ENCODE measurements around the gene AGMO. TPM values are rescaled to one million over a fixed set of nuclear protein-coding genes. Genes with fewer than 3 reads are reported as not detected.

Gene AGMO
- total RNA-seq, 1 experiment from 2014 or later: 1.1 TPM

GRCh38 chr7:15498465-15498864 lies 63.4 kb downstream of the AGMO start:
- H3K36me3 ChIP-seq (replicated peaks; ENCODE audit: control insufficient read depth, insufficient read depth, low read length): no peaks in the 10 kb centered on the region
- DNase-seq: no peak
- H3K27me3 ChIP-seq (ENCODE audit: control insufficient read depth, insufficient read depth, low read length): no peaks in the 10 kb centered on the region
- H3K4me3 ChIP-seq (ENCODE audit: insufficient read depth, low read depth, low read length): no peak overlapping the region

GRCh38 chr7:15495170-15495569 lies 66.6 kb downstream of the AGMO start:
- H3K4me3 ChIP-seq (ENCODE audit: insufficient read depth, low read depth, low read length): no peak overlapping the region

GRCh38 chr7:15494711-15495110 lies 67.1 kb downstream of the AGMO start:
- no peaks in the 10 kb centered on the region for H3K36me3 ChIP-seq (replicated peaks; ENCODE audit: control insufficient read depth, insufficient read depth, low read length)

More at GRCh38 chr7:15495170-15495569, 66.6 kb downstream of the AGMO start:
- no peaks in the 10 kb centered on the region for H3K27me3 ChIP-seq (ENCODE audit: control insufficient read depth, insufficient read depth, low read length)
- H3K36me3 ChIP-seq (replicated peaks; ENCODE audit: control insufficient read depth, insufficient read depth, low read length): no peaks in the 10 kb centered on the region
- no peak for DNase-seq

GRCh38 chr7:15491361-15491760 lies 70.5 kb downstream of the AGMO start:
- Histone ChIP-seq H3K4me3 (ENCODE audit: insufficient read depth, low read depth, low read length) (no peak overlapping the region), H3K27me3 (ENCODE audit: control insufficient read depth, insufficient read depth, low read length) (no peaks in the 10 kb centered on the region), H3K36me3 (replicated peaks; ENCODE audit: control insufficient read depth, insufficient read depth, low read length) (no peaks in the 10 kb centered on the region)
- no peak for DNase-seq

More at GRCh38 chr7:15494711-15495110, 67.1 kb downstream of the AGMO start:
- DNase-seq: no peak
- no peaks in the 10 kb centered on the region for H3K27me3 ChIP-seq (ENCODE audit: control insufficient read depth, insufficient read depth, low read length)
- no peak overlapping the region for H3K4me3 ChIP-seq (ENCODE audit: insufficient read depth, low read depth, low read length)

GRCh38 chr7:15490291-15490690 lies 71.5 kb downstream of the AGMO start:
- no peaks in the 10 kb centered on the region for H3K36me3 ChIP-seq (replicated peaks; ENCODE audit: control insufficient read depth, insufficient read depth, low read length)
- no peaks in the 10 kb centered on the region for H3K27me3 ChIP-seq (ENCODE audit: control insufficient read depth, insufficient read depth, low read length)
- H3K4me3 ChIP-seq (ENCODE audit: insufficient read depth, low read depth, low read length): no peak overlapping the region
- DNase-seq: no peak

GRCh38 chr7:15489861-15490260 lies 72.0 kb downstream of the AGMO start:
- Histone ChIP-seq H3K4me3 (ENCODE audit: insufficient read depth, low read depth, low read length) (no peak overlapping the region), H3K27me3 (ENCODE audit: control insufficient read depth, insufficient read depth, low read length) (no peaks in the 10 kb centered on the region), H3K36me3 (replicated peaks; ENCODE audit: control insufficient read depth, insufficient read depth, low read length) (no peaks in the 10 kb centered on the region)
- no peak for DNase-seq

GRCh38 chr7:15489383-15489782 lies 72.4 kb downstream of the AGMO start:
- H3K27me3 ChIP-seq (ENCODE audit: control insufficient read depth, insufficient read depth, low read length): no peaks in the 10 kb centered on the region
- H3K36me3 ChIP-seq (replicated peaks; ENCODE audit: control insufficient read depth, insufficient read depth, low read length): no peaks in the 10 kb centered on the region
- no peak overlapping the region for H3K4me3 ChIP-seq (ENCODE audit: insufficient read depth, low read depth, low read length)
- no peak for DNase-seq

GRCh38 chr7:15488401-15488800 lies 73.4 kb downstream of the AGMO start:
- Histone ChIP-seq H3K27me3 (ENCODE audit: control insufficient read depth, insufficient read depth, low read length) (no peaks in the 10 kb centered on the region), H3K36me3 (replicated peaks; ENCODE audit: control insufficient read depth, insufficient read depth, low read length) (no peaks in the 10 kb centered on the region), H3K4me3 (ENCODE audit: insufficient read depth, low read depth, low read length) (no peak overlapping the region)
- no peak for DNase-seq

GRCh38 chr7:15487896-15488295 lies 73.9 kb downstream of the AGMO start:
- DNase-seq: no peak
- Histone ChIP-seq H3K27me3 (ENCODE audit: control insufficient read depth, insufficient read depth, low read length) (no peaks in the 10 kb centered on the region), H3K4me3 (ENCODE audit: insufficient read depth, low read depth, low read length) (no peak overlapping the region), H3K36me3 (replicated peaks; ENCODE audit: control insufficient read depth, insufficient read depth, low read length) (no peaks in the 10 kb centered on the region)

GRCh38 chr7:15485998-15486397 lies 75.8 kb downstream of the AGMO start:
- Histone ChIP-seq H3K36me3 (replicated peaks; ENCODE audit: control insufficient read depth, insufficient read depth, low read length) (no peaks in the 10 kb centered on the region), H3K27me3 (ENCODE audit: control insufficient read depth, insufficient read depth, low read length) (no peaks in the 10 kb centered on the region), H3K4me3 (ENCODE audit: insufficient read depth, low read depth, low read length) (no peak overlapping the region)
- no peak for DNase-seq

GRCh38 chr7:15485431-15485830 lies 76.4 kb downstream of the AGMO start:
- H3K36me3 ChIP-seq (replicated peaks; ENCODE audit: control insufficient read depth, insufficient read depth, low read length): no peaks in the 10 kb centered on the region
- no peak overlapping the region for H3K4me3 ChIP-seq (ENCODE audit: insufficient read depth, low read depth, low read length)
- DNase-seq: no peak

GRCh38 chr7:15481132-15481531 lies 80.7 kb downstream of the AGMO start:
- Histone ChIP-seq H3K4me3 (ENCODE audit: insufficient read depth, low read depth, low read length) (no peak overlapping the region), H3K27me3 (ENCODE audit: control insufficient read depth, insufficient read depth, low read length) (no peaks in the 10 kb centered on the region), H3K36me3 (replicated peaks; ENCODE audit: control insufficient read depth, insufficient read depth, low read length) (no peaks in the 10 kb centered on the region)
- DNase-seq: no peak

More at GRCh38 chr7:15485431-15485830, 76.4 kb downstream of the AGMO start:
- no peaks in the 10 kb centered on the region for H3K27me3 ChIP-seq (ENCODE audit: control insufficient read depth, insufficient read depth, low read length)

- no peaks in the 10 kb centered on the region for H3K36me3 ChIP-seq (replicated peaks; ENCODE audit: control insufficient read depth, insufficient read depth, low read length)
- no peak overlapping the region for H3K4me3 ChIP-seq (ENCODE audit: insufficient read depth, low read depth, low read length)
- DNase-seq: no peak
- no peaks in the 10 kb centered on the region for H3K27me3 ChIP-seq (ENCODE audit: control insufficient read depth, insufficient read depth, low read length)
Observed at GRCh38 chr7:15478401-15478800, 83.4 kb downstream of the AGMO start.

GRCh38 chr7:15476531-15476918 lies 85.3 kb downstream of the AGMO start:
- no peak for DNase-seq
- H3K36me3 ChIP-seq (replicated peaks; ENCODE audit: control insufficient read depth, insufficient read depth, low read length): no peaks in the 10 kb centered on the region
- no peak overlapping the region for H3K4me3 ChIP-seq (ENCODE audit: insufficient read depth, low read depth, low read length)
- no peaks in the 10 kb centered on the region for H3K27me3 ChIP-seq (ENCODE audit: control insufficient read depth, insufficient read depth, low read length)

GRCh38 chr7:15475808-15476530 lies 85.8 kb downstream of the AGMO start:
- Histone ChIP-seq H3K36me3 (replicated peaks; ENCODE audit: control insufficient read depth, insufficient read depth, low read length) (no peaks in the 10 kb centered on the region), H3K4me3 (ENCODE audit: insufficient read depth, low read depth, low read length) (no peak overlapping the region), H3K27me3 (ENCODE audit: control insufficient read depth, insufficient read depth, low read length) (no peaks in the 10 kb centered on the region)
- no peak for DNase-seq

- H3K4me3 ChIP-seq (ENCODE audit: insufficient read depth, low read depth, low read length): no peak overlapping the region
- no peaks in the 10 kb centered on the region for H3K36me3 ChIP-seq (replicated peaks; ENCODE audit: control insufficient read depth, insufficient read depth, low read length)
- no peak for DNase-seq
- H3K27me3 ChIP-seq (ENCODE audit: control insufficient read depth, insufficient read depth, low read length): no peaks in the 10 kb centered on the region
Observed at GRCh38 chr7:15471669-15471950, 90.2 kb downstream of the AGMO start.

Data from H7 (cell line).